Mesenchymal stem cell (in vitro differentiated cells and primary cell): ENCODE measurements around the gene SLIT3.
A peak's percentile ranks its signal among the peaks of the same experiment; 100 is the strongest.

Experiments
- DNase-seq: peaks from one replicate; pipeline ENCODE4 v3.0.0-alpha.2; 2013
- H2AFZ ChIP-seq: one replicate; pipeline ENCODE4 v1.6.1; 2013; ENCODE audit warnings: low read depth, mild to moderate bottlenecking, control low read depth, inconsistent platforms, low read length, moderate library complexity
- H2AK5ac ChIP-seq: 2 replicates; pipeline ENCODE4 v1.6.1; 2013; ENCODE audit warnings: low read length, moderate library complexity, mild to moderate bottlenecking, inconsistent platforms; ENCODE audit not compliant: severe bottlenecking
- H2BK120ac ChIP-seq: one replicate; pipeline ENCODE4 v1.6.1; 2013; ENCODE audit warnings: low read depth, mild to moderate bottlenecking, inconsistent platforms, low read length, moderate library complexity
- H2BK12ac ChIP-seq, 2 experiments: one replicate each; pipeline ENCODE4 v1.6.1; 2013; ENCODE audit warnings: inconsistent platforms in 2 of 2, low read length in 2 of 2, mild to moderate bottlenecking in 2 of 2, moderate library complexity in 2 of 2, control low read depth in 1 of 2
- H2BK15ac ChIP-seq: one replicate; pipeline ENCODE4 v1.6.1; 2013; ENCODE audit warnings: mild to moderate bottlenecking, low read depth, inconsistent platforms; ENCODE audit not compliant: poor library complexity, severe bottlenecking
- H2BK5ac ChIP-seq: 2 replicates; pipeline ENCODE4 v1.6.1; 2013; ENCODE audit warnings: low read depth, mild to moderate bottlenecking, low read length, control low read depth, inconsistent platforms; ENCODE audit not compliant: poor library complexity, severe bottlenecking
- H3K14ac ChIP-seq, 2 experiments: one replicate each; pipeline ENCODE4 v1.6.1; 2013; ENCODE audit warnings: inconsistent platforms in 2 of 2, low read length in 2 of 2, control low read depth in 1 of 2, mild to moderate bottlenecking in 1 of 2, moderate library complexity in 1 of 2
- H3K18ac ChIP-seq, 2 experiments: one replicate each; pipeline ENCODE4 v1.6.1; 2013; ENCODE audit warnings: inconsistent platforms in 2 of 2, low read length in 2 of 2, control low read depth in 1 of 2, low read depth in 1 of 2, mild to moderate bottlenecking in 1 of 2
- H3K23ac ChIP-seq, 2 experiments: one replicate each; pipeline ENCODE4 v1.6.1; 2013; ENCODE audit warnings: inconsistent platforms in 2 of 2, low read length in 2 of 2, mild to moderate bottlenecking in 2 of 2, moderate library complexity in 2 of 2, control low read depth in 1 of 2
- H3K27ac ChIP-seq: 2 replicates; pipeline ENCODE4 v1.5.1; 2013; ENCODE audit warnings: mild to moderate bottlenecking, moderate library complexity, low read length, control low read depth, inconsistent platforms; ENCODE audit not compliant: poor library complexity, severe bottlenecking
- H3K27me3 ChIP-seq, 2 experiments: 2 replicates each; pipeline versions ENCODE4 v1.6.1 to v1.7.0; 2013; ENCODE audit warnings: low read length in 2 of 2, mild to moderate bottlenecking in 2 of 2, moderate library complexity in 2 of 2, control low read depth in 1 of 2, inconsistent platforms in 1 of 2; ENCODE audit not compliant: control insufficient read depth in 1 of 2, insufficient read depth in 1 of 2
- H3K36me3 ChIP-seq, 2 experiments: 2 replicates each; pipeline versions ENCODE4 v1.6.1 to v1.7.0; 2013; ENCODE audit warnings: low read length in 2 of 2, control low read depth in 1 of 2, inconsistent platforms in 1 of 2, low read depth in 1 of 2, mild to moderate bottlenecking in 1 of 2; ENCODE audit not compliant: insufficient read depth in 2 of 2, control insufficient read depth in 1 of 2
- H3K4ac ChIP-seq, 2 experiments: one replicate each; pipeline ENCODE4 v1.6.1; 2013; ENCODE audit warnings: inconsistent platforms in 2 of 2, low read length in 2 of 2, mild to moderate bottlenecking in 2 of 2, moderate library complexity in 2 of 2, control low read depth in 1 of 2, low read depth in 1 of 2
- H3K4me1 ChIP-seq: 2 replicates; pipeline ENCODE4 v1.6.1; 2013; ENCODE audit warnings: low read depth, low read length, control low read depth; ENCODE audit not compliant: control insufficient read depth, insufficient read depth
- H3K4me2 ChIP-seq: 2 replicates; pipeline ENCODE4 v1.6.1; 2013; ENCODE audit warnings: low read length, mild to moderate bottlenecking, inconsistent platforms; ENCODE audit not compliant: poor library complexity, severe bottlenecking
- H3K4me3 ChIP-seq, 2 experiments: 2 replicates each; pipeline versions ENCODE4 v1.5.1 to v1.7.0; 2013; ENCODE audit warnings: low read length in 2 of 2, mild to moderate bottlenecking in 2 of 2, control low read depth in 1 of 2, low read depth in 1 of 2; ENCODE audit not compliant: insufficient read depth in 1 of 2
- H3K79me1 ChIP-seq: replicated peaks from 2 replicates; pipeline ENCODE4 v1.6.1; 2013; ENCODE audit warnings: mild to moderate bottlenecking, control low read depth, low read length, inconsistent platforms; ENCODE audit not compliant: poor library complexity, severe bottlenecking
- H3K9ac ChIP-seq: 2 replicates; pipeline ENCODE4 v1.7.0; 2013; ENCODE audit warnings: mild to moderate bottlenecking, low read length, moderate library complexity
- H3K9me3 ChIP-seq: 2 replicates; pipeline ENCODE4 v1.7.0; 2013; ENCODE audit warnings: mild to moderate bottlenecking, low read length; ENCODE audit not compliant: control insufficient read depth
- H4K8ac ChIP-seq: one replicate; pipeline ENCODE4 v1.6.1; 2013; ENCODE audit warnings: inconsistent platforms, mild to moderate bottlenecking, low read length, moderate library complexity
- H4K91ac ChIP-seq: one replicate; pipeline ENCODE4 v1.6.1; 2013; ENCODE audit warnings: mild to moderate bottlenecking, low read length, inconsistent platforms
- WGBS: methylation state at CpG from one replicate; pipeline ENCODE4 v1.1.7; 2013; ENCODE audit warnings: mixed read lengths; 5-methylcytosine and 5-hydroxymethylcytosine counted together

Gene SLIT3

DNA sequence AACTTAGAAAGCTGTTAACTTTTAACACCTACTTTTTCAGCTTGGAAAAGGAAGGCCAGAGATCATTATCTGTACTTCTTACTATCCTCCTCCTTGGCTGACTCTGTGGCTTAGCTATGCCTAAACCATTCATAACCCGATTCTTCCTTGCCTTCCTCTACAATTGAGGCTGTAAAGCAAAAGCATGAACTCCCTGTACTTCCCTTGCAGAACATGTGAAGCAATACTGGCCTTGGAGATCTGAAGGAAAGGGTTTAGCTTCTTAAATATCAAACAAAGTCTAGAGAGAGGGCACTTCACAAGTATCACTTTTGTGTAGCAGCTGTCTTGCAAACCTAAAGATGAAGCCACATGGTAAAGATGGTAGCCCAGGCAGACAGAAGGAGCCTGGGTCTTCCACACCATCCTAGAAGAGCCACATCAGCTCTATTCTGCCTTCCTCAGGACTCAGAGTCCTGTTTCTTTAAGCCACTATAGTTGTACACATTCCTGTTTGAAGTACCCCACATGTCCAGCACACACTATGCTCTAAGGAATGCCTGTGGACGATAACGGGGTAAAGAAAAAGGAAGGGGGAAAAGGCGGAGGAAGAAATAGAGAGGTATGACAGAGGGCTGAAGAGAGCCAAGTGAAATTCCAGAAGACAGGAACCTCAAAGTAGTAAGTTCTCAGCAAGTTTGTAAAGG lies 169.2 kb downstream of the SLIT3 start:
- Histone ChIP-seq H4K91ac (no peak overlapping the region), H3K18ac (no peak overlapping the region), H2BK12ac (no peak overlapping the region), H2AFZ (no peak overlapping the region), H3K27ac (no peak overlapping the region), H3K79me1 (no peaks in the 10 kb centered on the region), H3K9me3 (no peaks in the 10 kb centered on the region), H4K8ac (no peak overlapping the region), H3K4me1 (no peaks in the 10 kb centered on the region), H3K27me3 (no peaks in the 10 kb centered on the region), H3K23ac (no peak overlapping the region), H3K14ac (no peak overlapping the region), H2BK120ac (no peak overlapping the region), H2BK15ac (no peak overlapping the region), H2AK5ac (no peak overlapping the region), H3K4me3 (no peak overlapping the region), H3K36me3 (peaks cover 0 to 20% of the 10 kb centered on the region in 2 experiments), H3K4ac (no peak overlapping the region), H2BK5ac (no peak overlapping the region), H3K9ac (no peak overlapping the region), H3K4me2 (no peak overlapping the region)
- DNase-seq, result no peak
- WGBS, result 36% methylated on average over 4 of the region's 4 CpGs

DNA sequence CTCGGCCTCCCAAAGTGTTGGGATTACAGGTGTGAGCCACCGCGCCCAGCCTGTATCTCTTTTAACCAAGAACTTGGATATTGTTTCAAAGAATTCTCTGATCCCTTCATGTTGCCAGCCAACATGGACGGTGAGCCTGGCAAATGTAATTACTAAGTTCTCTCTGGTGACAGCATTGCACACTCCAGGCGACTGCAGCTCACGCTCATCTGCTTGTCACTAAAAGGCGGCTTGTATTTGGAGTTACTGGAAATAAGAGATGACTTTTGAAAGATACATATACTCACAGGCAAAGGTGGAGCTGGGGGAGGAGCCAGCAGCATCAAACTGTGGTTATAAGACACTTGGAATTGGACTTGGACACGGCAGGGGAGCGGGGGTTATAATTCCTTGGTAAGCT lies 172.3 kb downstream of the SLIT3 start:
- H3K14ac ChIP-seq, result no peak overlapping the region
- H2AFZ ChIP-seq, result no peak overlapping the region
- H3K4me3 ChIP-seq, result no peak overlapping the region
- no peak overlapping the region for H3K18ac ChIP-seq
- H3K27ac ChIP-seq, result no peak overlapping the region
- no peak overlapping the region for H2BK12ac ChIP-seq
- no peak overlapping the region for H3K4ac ChIP-seq
- H2BK15ac ChIP-seq, result no peak overlapping the region
- DNase-seq, result no peak
- no peak overlapping the region for H2AK5ac ChIP-seq
- peaks cover under 1% of the 10 kb centered on the region for H3K9me3 ChIP-seq
- no peak overlapping the region for H2BK120ac ChIP-seq
- no peak overlapping the region for H3K4me2 ChIP-seq
- no peak overlapping the region for H3K23ac ChIP-seq
- no peaks in the 10 kb centered on the region for H3K27me3 ChIP-seq
- peaks cover 0 to 21% of the 10 kb centered on the region in 2 experiments for H3K36me3 ChIP-seq
- no peak overlapping the region for H4K8ac ChIP-seq
- 91% methylated on average over 9 of the region's 9 CpGs for WGBS
- H4K91ac ChIP-seq, result no peak overlapping the region
- H2BK5ac ChIP-seq, result no peak overlapping the region
- H3K9ac ChIP-seq, result no peak overlapping the region
- H3K79me1 ChIP-seq, result no peaks in the 10 kb centered on the region
- no peaks in the 10 kb centered on the region for H3K4me1 ChIP-seq

DNA sequence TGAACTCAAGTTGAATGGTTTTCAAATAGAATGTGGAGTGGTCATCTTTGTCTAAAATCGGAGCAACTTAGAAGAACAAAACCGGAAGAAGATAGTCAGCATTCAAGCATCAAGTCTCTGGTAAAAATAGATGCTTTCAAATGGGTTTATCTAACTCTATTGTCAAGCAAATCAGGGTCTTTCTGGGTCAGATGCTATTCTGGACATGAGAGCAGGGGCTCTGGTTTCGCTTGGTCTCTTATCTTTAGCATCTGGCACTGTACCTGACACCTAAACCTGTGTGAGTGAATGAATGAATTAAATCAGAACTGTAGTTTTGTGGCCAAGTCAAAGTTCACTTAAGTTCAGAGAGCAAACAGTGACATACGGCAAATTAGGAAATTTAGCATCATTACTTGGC lies 173.5 kb downstream of the SLIT3 start:
- Histone ChIP-seq H3K9ac (no peak overlapping the region), H2BK12ac (no peak overlapping the region), H3K27ac (no peak overlapping the region), H2AFZ (no peak overlapping the region), H4K8ac (no peak overlapping the region), H2BK120ac (no peak overlapping the region), H3K79me1 (no peaks in the 10 kb centered on the region), H3K36me3 (peaks cover 0 to 18% of the 10 kb centered on the region in 2 experiments), H3K9me3 (peaks cover 3% of the 10 kb centered on the region), H3K14ac (no peak overlapping the region), H2AK5ac (no peak overlapping the region), H3K4ac (no peak overlapping the region), H3K27me3 (no peaks in the 10 kb centered on the region), H2BK5ac (no peak overlapping the region), H3K4me1 (no peaks in the 10 kb centered on the region), H3K23ac (no peak overlapping the region), H3K4me3 (no peak overlapping the region), H3K4me2 (no peak overlapping the region), H2BK15ac (no peak overlapping the region), H4K91ac (no peak overlapping the region), H3K18ac (no peak overlapping the region)
- WGBS, result 83% methylated on average over 4 of the region's 4 CpGs
- DNase-seq, result no peak

DNA sequence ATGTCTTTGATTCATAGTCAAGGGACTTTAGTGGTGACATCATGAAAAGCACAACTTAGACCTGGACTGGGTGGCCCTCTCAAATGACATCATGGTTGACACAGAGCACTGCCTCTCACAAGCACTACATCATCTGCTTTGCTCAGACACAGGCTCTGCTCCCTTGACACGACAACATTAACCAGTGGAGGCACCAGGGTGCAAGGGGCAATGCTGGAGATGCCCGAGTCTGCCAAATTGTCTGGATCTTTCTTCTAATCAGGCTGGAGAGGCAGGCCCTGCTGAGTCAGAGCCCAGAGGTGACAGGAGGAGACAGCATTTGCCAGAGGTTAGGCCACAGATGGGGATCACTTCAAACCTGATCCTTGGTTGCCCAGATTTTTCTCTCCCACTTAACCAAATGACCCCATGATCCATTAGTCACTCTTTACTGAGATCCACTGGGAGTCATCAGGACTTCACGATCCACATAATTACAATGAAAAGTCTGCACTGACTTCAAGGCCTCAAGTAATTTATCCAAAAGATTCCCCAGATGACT lies 174.4 kb downstream of the SLIT3 start:
- Histone ChIP-seq H3K36me3 (peaks cover 0 to 16% of the 10 kb centered on the region in 2 experiments), H2BK5ac (no peak overlapping the region), H2BK15ac (no peak overlapping the region), H3K4ac (no peak overlapping the region), H3K18ac (no peak overlapping the region), H2BK120ac (no peak overlapping the region), H3K4me3 (no peak overlapping the region), H2AFZ (no peak overlapping the region), H3K4me1 (no peaks in the 10 kb centered on the region), H3K4me2 (no peak overlapping the region), H4K8ac (no peak overlapping the region), H3K27me3 (no peaks in the 10 kb centered on the region), H3K27ac (no peak overlapping the region), H3K9me3 (peaks cover 3% of the 10 kb centered on the region), H4K91ac (no peak overlapping the region), H2AK5ac (no peak overlapping the region), H3K14ac (no peak overlapping the region), H3K9ac (no peak overlapping the region), H3K79me1 (no peaks in the 10 kb centered on the region), H2BK12ac (no peak overlapping the region), H3K23ac (no peak overlapping the region)
- DNase-seq, result peak; percentile 5
- WGBS, result 57% methylated on average over 3 of the region's 3 CpGs
